ENCODE results near the gene NR2F1-AS1.

Gene NR2F1-AS1

DNA sequence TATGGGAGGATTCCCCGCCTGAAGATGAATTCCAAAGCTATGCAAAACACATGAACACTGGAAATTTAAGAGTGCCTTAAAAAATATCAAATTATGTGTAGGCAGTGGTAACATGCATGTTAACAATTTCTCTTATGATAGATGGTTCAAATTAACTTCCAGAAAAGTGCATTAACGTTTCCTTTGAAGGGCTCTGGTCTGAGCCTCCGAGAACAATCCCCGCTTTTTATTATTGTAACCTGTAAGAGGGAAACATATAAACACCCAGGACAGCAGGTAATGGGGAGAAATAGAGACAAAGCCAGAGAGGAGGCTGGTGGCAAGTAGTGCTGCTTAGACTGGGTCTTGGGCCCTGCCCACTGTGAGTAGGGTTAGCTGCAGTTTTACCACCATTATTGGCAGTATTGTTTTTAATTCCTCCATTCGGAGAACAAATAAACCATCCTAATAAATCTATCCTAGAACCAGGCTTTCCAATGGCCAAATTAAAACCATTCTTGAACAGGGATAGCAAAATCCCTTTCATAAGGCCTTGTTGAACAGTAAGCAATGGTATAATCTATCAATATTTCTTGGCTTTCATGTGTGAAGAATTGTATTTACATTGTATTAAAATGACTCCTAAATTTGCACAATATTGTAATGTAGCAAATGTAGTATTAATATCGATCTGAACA lies 8.3 kb upstream of the NR2F1-AS1 start:
- DNase-seq = no peak

DNA sequence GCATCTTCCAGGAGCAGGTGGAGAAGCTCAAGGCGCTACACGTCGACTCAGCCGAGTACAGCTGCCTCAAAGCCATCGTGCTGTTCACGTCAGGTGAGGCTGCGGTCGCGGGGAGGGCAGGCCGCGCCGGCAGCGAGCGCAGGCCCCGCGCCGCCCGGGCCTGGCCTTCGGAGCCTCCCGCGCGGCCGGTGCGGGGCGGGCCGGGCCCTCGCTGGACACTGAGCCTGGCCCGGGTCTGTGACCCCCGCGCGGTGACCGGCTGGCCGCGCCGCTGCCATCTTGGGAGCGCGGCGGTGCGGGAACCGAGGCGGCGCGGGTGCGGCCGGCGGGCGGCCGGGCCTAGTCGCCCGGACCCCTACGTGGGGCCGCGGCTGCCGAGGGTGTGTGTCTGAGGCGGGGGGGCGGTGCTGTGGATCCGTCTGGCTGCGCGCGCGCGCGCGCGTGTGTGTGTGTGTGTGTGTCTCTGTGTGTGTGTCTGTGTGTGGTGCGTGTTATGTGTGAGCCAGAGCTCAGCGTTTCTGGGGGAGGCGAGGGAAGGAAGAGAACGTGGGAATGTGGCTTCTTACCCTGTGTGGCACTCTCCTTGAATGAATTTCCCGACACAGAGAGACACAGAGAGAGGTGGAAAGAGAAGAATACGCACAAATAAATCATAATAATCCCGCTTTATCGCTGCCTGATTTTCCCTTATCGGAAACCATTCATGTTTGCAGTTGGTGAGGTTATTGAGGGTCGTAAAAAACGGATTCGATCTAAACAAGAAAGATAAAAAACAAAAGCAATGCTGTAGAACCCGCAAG lies 7.5 kb upstream of the NR2F1-AS1 start:
- no peak for DNase-seq

DNA sequence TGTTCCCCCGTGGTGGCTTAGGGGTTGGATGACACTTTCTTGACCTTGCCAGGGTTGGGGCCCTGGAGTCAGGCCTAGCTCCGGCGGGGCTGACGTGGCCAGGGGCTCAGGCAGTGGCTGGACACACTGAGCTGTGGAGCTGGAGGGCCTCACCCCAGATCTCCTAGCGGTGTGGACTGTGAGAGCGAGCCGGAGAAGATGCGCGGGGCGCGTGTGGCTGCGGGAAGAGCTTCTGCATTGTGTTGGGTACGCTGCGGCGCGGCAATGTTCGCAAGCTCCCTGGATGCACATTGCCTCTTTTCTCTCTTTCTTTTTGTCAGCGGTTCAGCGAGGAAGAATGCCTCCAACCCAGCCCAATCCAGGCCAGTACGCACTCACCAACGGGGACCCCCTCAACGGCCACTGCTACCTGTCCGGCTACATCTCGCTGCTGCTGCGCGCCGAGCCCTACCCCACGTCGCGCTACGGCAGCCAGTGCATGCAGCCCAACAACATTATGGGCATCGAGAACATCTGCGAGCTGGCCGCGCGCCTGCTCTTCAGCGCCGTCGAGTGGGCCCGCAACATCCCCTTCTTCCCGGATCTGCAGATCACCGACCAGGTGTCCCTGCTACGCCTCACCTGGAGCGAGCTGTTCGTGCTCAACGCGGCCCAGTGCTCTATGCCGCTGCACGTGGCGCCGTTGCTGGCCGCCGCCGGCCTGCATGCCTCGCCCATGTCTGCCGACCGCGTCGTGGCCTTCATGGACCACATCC lies 6.8 kb upstream of the NR2F1-AS1 start:
- DNase-seq = no peak

- no peak for DNase-seq
Observed at GRCh38 chr5:93586736-93587596, 5.9 kb upstream of the NR2F1-AS1 start.

DNA sequence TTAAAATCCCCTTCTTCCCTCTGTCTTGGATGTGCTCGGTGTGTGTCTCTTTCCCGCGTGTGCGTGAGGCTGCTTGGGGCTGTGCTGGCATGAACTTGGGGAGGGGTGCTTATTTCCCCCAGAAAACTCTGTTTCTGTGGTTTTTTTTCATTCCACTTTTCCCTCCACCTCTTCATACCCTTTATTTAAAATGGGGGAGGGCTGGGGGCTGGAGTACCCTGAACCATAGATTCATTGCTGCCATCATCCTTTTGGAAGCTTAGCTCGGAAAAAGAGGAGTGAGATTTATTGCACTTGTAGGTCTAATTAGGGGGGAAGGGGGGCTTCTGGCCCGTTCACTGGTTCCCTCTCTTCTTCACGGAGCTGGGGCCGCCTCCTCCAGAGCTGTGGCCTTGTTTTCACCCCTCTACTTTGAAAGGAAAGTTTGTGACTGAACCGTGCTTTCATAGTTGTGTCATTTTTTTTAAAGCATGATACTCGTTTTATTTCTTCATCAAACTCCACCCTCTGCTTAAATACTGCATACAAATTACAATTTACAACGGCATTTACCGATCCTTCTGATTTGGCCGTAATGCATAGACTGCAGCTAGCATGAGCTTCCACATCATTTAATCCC lies 4.9 kb upstream of the NR2F1-AS1 start:
- DNase-seq = no peak

DNA sequence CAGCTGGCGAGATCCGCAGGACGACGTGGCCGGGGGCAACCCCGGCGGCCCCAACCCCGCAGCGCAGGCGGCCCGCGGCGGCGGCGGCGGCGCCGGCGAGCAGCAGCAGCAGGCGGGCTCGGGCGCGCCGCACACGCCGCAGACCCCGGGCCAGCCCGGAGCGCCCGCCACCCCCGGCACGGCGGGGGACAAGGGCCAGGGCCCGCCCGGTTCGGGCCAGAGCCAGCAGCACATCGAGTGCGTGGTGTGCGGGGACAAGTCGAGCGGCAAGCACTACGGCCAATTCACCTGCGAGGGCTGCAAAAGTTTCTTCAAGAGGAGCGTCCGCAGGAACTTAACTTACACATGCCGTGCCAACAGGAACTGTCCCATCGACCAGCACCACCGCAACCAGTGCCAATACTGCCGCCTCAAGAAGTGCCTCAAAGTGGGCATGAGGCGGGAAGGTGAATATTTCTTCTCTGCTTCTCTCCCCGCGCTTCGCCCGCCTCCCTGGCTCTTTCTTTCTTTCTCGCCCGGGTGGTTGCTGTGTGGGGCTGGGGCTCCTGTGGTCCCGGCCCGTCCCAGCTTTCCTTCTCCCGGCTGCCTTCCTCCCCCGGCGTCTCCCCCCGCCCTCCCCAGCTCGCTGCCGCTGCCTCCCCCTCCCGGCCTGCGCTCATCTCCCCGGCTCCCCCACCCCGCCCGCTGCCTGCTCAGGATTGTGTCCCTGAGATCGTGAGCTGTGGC lies 4.2 kb upstream of the NR2F1-AS1 start:
- DNase-seq = peak in 1 of 2 experiments; percentile 31

- no peak for DNase-seq
Observed at GRCh38 chr5:93584596-93585040, 3.6 kb upstream of the NR2F1-AS1 start.

DNA sequence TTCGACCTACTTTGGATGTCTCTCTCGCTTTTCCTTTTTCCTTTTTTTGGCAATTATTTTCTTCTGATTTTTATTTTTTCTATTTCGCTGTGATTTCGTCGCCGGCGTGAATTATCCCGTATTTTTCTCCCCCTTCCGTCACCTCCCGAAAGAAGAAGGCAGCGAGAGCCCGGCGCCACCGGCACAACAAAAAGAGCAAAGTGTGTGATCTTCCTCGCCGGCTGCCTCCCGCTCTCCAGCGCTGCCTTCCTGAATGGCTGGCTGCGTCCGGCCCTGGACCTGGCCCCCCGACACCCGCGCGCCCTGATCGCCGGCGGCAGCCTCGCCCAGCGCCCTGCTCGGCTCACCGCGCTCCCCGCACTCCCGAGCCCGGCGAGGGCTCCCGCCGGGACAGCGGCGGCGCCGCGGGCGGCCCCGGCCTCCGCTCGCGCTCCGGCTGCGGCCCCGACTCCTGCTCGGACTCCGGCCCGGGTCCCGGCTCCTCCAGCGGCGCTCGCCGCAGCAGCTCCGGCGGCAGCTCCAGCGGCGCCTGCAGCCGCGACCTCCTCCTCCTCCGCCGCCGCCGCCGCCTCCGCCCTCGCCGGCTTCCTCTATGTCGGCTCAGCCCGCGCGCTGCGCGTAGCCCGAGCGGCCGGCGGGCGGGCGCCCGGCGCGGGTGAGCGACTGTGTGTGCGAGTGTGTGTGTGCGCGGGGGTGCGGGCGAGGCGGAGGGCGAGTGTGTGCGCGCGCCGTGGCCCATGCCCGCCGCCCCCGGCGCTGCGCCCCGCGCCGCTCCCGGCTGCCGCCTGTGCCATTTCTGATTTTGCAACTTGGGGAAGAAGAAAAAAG lies 3.0 kb upstream of the NR2F1-AS1 start:
- DNase-seq = peak in 1 of 2 experiments; percentile 45

DNA sequence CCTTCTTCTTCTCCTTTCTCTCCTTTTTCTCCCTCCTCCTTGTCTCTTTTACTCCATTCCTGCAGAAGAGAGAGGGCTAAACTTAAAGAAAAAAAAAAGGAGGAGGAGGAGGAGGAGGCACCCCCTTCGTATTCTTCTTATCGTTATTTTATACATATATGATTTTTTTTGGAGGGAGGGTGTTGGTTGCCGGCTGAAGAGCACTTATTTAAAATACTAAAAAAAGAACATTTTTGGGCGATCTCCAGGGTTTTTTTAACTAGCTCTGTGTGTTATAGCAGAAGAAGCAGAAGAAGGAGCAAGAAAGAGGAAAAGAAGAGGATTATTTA lies 2.4 kb upstream of the NR2F1-AS1 start:
- DNase-seq = no peak

GRCh38 chr5:93582677-93583438 lies 1.8 kb upstream of the NR2F1-AS1 start, which contains the start of gene NR2F1:
Gene NR2F1 (plus strand): TSS chr5:93583222. CDS start chr5:93585024, 1,802 bp downstream.
- DNase-seq = peak; percentile 51 to 79

GRCh38 chr5:93582167-93582462 lies 1.1 kb upstream of the NR2F1-AS1 start:
- DNase-seq = no peak

GRCh38 chr5:93580063-93580926 lies 724 bp downstream of the NR2F1-AS1 start:
- DNase-seq = peak in 1 of 2 experiments; percentile 44

- DNase-seq = peak; percentile 23 to 55
Observed at GRCh38 chr5:93579692-93580062, 1.3 kb downstream of the NR2F1-AS1 start.

- DNase-seq = peak; percentile 7 to 33
Observed at GRCh38 chr5:93578813-93579691, 2.0 kb downstream of the NR2F1-AS1 start.

DNA sequence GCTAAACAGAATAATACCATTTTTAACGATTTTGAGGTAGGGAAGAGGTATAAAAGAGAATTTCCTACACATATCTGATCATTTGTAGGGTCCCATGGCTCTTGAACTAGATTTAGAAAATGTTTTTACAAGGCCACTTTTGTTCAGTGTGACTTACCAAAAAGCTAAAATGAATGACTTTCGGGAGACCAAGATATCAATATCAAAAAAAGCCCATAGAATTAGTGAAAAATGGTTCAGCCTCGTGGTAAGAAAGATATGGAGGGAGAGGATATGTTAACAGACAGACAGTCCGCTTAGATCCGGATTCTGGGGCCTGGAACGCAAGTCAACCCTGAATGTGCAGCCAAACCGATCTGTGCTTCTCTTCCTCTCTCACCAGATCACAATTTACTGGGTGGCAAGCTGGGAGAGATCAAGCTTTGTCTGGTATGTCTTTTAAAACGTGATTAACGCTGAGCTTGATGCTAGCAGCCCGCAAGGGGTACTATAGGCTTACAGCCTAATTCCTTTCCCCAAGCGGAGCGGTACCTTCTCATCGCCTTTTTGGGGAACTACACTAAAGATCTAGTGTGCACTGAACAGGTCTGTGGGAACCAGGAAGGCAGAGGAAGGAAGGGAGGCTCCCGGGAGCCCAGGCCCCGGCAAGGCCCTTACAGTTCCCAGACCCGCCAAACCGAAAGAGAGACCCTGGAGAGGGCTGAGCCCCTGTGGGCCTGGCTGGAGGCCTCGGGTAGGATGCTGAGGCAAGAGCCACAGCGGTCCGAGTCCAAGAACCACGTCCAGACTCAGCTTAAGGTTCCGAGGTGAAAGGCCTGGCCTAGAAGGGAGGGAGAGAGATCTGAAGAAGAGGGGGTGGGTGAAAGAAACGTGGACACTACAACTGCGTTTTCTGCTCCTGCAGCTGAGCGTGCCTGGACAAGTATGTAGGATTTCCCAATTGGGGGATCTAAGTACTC lies 2.9 kb downstream of the NR2F1-AS1 start:
- no peak for DNase-seq

- no peak for DNase-seq
Observed at GRCh38 chr5:93576994-93577853, 3.8 kb downstream of the NR2F1-AS1 start.
